CD4-positive, CD25-positive, alpha-beta regulatory T cell (primary cell): ENCODE measurements around the gene PLCG2. TPM values are rescaled to one million over a fixed set of nuclear protein-coding genes. Genes with fewer than 3 reads are reported as not detected.

ENCODE experiments used
- ATAC-seq, 2 donors: fragments of 150-1000 bp; cut with Tn5 transposase; one replicate each; pipeline ENCODE4 v1.10.0; 2021; ENCODE audit warnings: low read depth in 2 of 2, moderate number of reproducible peaks in 2 of 2, moderate library complexity in 1 of 2
- DNase-seq, 3 donors: peaks; one replicate each; pipeline versions ENCODE4 v3.0.0 to v3.0.0-alpha.2; 2012 to 2022; ENCODE audit warnings: mixed read lengths in 1 of 3
- H3K27ac ChIP-seq: one replicate; pipeline ENCODE4 v1.7.0; 2013; ENCODE audit warnings: mild to moderate bottlenecking, low read length; ENCODE audit not compliant: insufficient read depth, poor library complexity, severe bottlenecking
- H3K27me3 ChIP-seq: one replicate; pipeline ENCODE4 v1.7.0; 2013; ENCODE audit warnings: low read length; ENCODE audit not compliant: control insufficient read depth, insufficient read depth
- H3K36me3 ChIP-seq: one replicate; pipeline ENCODE4 v1.7.0; 2013; ENCODE audit warnings: mild to moderate bottlenecking, low read length, moderate library complexity; ENCODE audit not compliant: control insufficient read depth, insufficient read depth
- H3K4me1 ChIP-seq: 2 replicates; pipeline ENCODE4 v1.7.0; 2013; ENCODE audit warnings: mild to moderate bottlenecking, low read length; ENCODE audit not compliant: insufficient read depth, control insufficient read depth, poor library complexity, severe bottlenecking
- H3K4me3 ChIP-seq: one replicate; pipeline ENCODE4 v1.7.0; 2013; ENCODE audit warnings: low read depth, mild to moderate bottlenecking, low read length, moderate library complexity
- H3K9me3 ChIP-seq, 2 experiments: 1 replicate in 1 of 2; 2 replicates in 1 of 2; pipeline ENCODE4 v1.7.0; 2013; ENCODE audit warnings: low read length in 2 of 2, mild to moderate bottlenecking in 1 of 2, moderate library complexity in 1 of 2; ENCODE audit not compliant: control insufficient read depth in 2 of 2
- H3K27ac Mint-ChIP-seq, 3 donors: one replicate each; pipeline ENCODE4 v1.8.0; 2020 to 2022; ENCODE audit warnings: mild to moderate bottlenecking in 3 of 3, mixed read lengths in 3 of 3, moderate library complexity in 2 of 3
- H3K27me3 Mint-ChIP-seq: one replicate; pipeline ENCODE4 v1.8.0; 2022; ENCODE audit warnings: mild to moderate bottlenecking, mixed read lengths
- H3K36me3 Mint-ChIP-seq: one replicate; pipeline ENCODE4 v1.8.0; 2020; ENCODE audit warnings: mixed read lengths
- H3K4me1 Mint-ChIP-seq, 4 donors: one replicate each; pipeline ENCODE4 v1.8.0; 2020 to 2022; ENCODE audit warnings: mixed read lengths in 4 of 4, mild to moderate bottlenecking in 1 of 4
- H3K4me3 Mint-ChIP-seq, 4 donors: one replicate each; pipeline ENCODE4 v1.8.0; 2020 to 2022; ENCODE audit warnings: mild to moderate bottlenecking in 4 of 4, mixed read lengths in 4 of 4, moderate library complexity in 3 of 4
- H3K9me3 Mint-ChIP-seq, 7 donors: one replicate each; pipeline ENCODE4 v1.8.0; 2020 to 2022; ENCODE audit warnings: mixed read lengths in 7 of 7, mild to moderate bottlenecking in 3 of 7, moderate library complexity in 2 of 7
- polyA plus RNA-seq, 4 donors: library from polyadenylated mRNA; unstranded; fragments of 300-500 nt; fragmentation: Illumina TruSeq; gene quantifications; one replicate each; pipeline ENCODE4 v1.2.3, GENCODE V29; 2021
- total RNA-seq: library from RNA; stranded (reverse); gene quantifications from one replicate; pipeline ENCODE4 v1.2.3, GENCODE V29; 2022

PLCG2 gene
- total and polyA plus RNA-seq, 5 donors from 2014 or later: 0.59 to 3.8 (median 1.3) TPM; not detected in 1

GRCh38 chr16:81866820-81867440 is 87.8 kb downstream of the PLCG2 start:
- H3K9me3 Mint-ChIP-seq: peaks cover 0 to 1% (median 0%) of the 10 kb centered on the region in 7 donors
- peak; percentile 18 to 47 for ATAC-seq
- H3K27ac ChIP-seq: no peak overlapping the region

DNA sequence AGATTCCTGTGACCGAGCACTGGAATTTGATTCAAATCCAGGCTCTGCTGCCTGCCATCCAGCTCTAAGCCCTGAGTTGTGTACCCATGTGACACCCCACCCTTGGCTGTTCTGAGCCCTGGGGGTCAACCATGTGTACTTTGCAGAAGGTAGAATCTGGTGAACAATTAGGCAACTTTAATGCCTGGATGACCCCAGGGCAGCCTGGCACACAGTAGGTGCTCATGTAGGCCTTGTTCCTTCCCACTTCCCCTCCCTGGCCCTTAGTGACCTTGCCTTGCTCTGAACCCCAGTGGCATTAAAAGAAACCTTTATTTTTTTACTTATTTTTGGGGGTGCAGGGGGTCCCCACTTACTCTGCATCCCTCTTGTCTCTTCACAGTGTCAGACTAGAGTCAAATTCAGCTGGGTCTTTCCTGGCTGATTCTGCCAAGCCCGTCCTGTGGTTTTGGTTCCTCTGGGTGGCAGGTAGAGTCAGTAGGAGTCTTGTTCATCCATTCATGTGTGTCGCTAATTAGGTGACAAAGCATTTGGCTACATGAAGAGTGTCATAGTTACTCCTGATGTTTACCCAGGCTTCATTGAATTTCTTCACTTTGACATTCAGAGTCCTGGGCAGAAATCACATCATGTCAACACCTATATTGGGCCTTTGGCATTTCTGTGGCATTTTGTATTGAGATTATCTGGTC is 89.1 kb downstream of the PLCG2 start:
- no peaks in the 10 kb centered on the region for H3K36me3 Mint-ChIP-seq
- no peaks in the 10 kb centered on the region for H3K9me3 ChIP-seq
- H3K4me1 Mint-ChIP-seq: peaks cover 0 to 7% (median 2%) of the 10 kb centered on the region in 4 donors

More at GRCh38 chr16:81866820-81867440, 87.8 kb downstream of the PLCG2 start:
- no peak for DNase-seq
- no peaks in the 10 kb centered on the region for H3K36me3 ChIP-seq
- no peaks in the 10 kb centered on the region for H3K4me1 ChIP-seq
- no peaks in the 10 kb centered on the region for H3K4me1 Mint-ChIP-seq
- H3K27ac Mint-ChIP-seq: peak overlapping the region in 1 of 3 donors; percentile 91
- H3K9me3 ChIP-seq: no peaks in the 10 kb centered on the region
- no peak overlapping the region for H3K4me3 Mint-ChIP-seq
- no peaks in the 10 kb centered on the region for H3K36me3 Mint-ChIP-seq
- no peak overlapping the region for H3K4me3 ChIP-seq
- peaks cover 5% of the 10 kb centered on the region for H3K27me3 Mint-ChIP-seq
- H3K27me3 ChIP-seq: no peaks in the 10 kb centered on the region

GRCh38 chr16:81869326-81869725 is 90.2 kb downstream of the PLCG2 start:
- no peak overlapping the region for H3K4me3 Mint-ChIP-seq
- H3K9me3 Mint-ChIP-seq: peaks cover 0 to 1% (median 0%) of the 10 kb centered on the region in 7 donors
- Histone ChIP-seq H3K27me3 (no peaks in the 10 kb centered on the region), H3K4me1 (no peaks in the 10 kb centered on the region), H3K9me3 (no peaks in the 10 kb centered on the region), H3K4me3 (no peak overlapping the region), H3K27ac (no peak overlapping the region), H3K36me3 (no peaks in the 10 kb centered on the region)
- peaks cover 0 to 11% (median 3%) of the 10 kb centered on the region in 4 donors for H3K4me1 Mint-ChIP-seq
- H3K27ac Mint-ChIP-seq: no peak overlapping the region
- DNase-seq (no peak), ATAC-seq (no peak)
- H3K36me3 Mint-ChIP-seq: no peaks in the 10 kb centered on the region
- no peaks in the 10 kb centered on the region for H3K27me3 Mint-ChIP-seq

More for the DNA sequence above, 89.1 kb downstream of the PLCG2 start:
- DNase-seq (no peak), ATAC-seq (no peak)
- peaks cover 5% of the 10 kb centered on the region for H3K27me3 Mint-ChIP-seq
- H3K4me3 Mint-ChIP-seq: no peak overlapping the region
- H3K27ac Mint-ChIP-seq: no peak overlapping the region
- no peaks in the 10 kb centered on the region for H3K27me3 ChIP-seq
- H3K27ac ChIP-seq: no peak overlapping the region
- peaks cover 0 to 1% (median 0%) of the 10 kb centered on the region in 7 donors for H3K9me3 Mint-ChIP-seq
- no peaks in the 10 kb centered on the region for H3K36me3 ChIP-seq
- H3K4me3 ChIP-seq: no peak overlapping the region
- no peaks in the 10 kb centered on the region for H3K4me1 ChIP-seq

DNA sequence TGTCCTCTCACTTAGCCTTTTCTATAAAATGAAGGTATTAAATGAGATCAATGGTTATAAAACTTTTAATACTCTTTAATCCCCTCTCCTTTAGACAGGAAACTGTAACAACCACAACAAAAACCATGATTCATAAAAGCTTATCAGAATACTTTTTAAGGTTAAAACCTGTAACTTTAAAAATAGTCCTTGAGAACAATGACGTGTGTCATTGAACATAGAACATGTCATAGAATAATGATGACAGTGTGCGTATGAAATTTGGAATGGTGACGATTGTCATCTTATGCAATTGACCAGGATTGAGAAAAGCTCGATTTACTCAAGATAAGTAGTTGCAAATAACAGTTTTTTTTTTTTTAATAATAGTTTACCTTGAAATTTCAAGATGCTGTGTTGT is 94.1 kb downstream of the PLCG2 start:
- H3K36me3 ChIP-seq: no peaks in the 10 kb centered on the region
- no peaks in the 10 kb centered on the region for H3K27me3 Mint-ChIP-seq
- no peaks in the 10 kb centered on the region for H3K27me3 ChIP-seq
- peaks cover 0 to 1% (median 0%) of the 10 kb centered on the region in 7 donors for H3K9me3 Mint-ChIP-seq
- no peaks in the 10 kb centered on the region for H3K4me1 ChIP-seq
- H3K27ac Mint-ChIP-seq: no peak overlapping the region
- no peak for ATAC-seq
- DNase-seq: no peak
- H3K4me3 ChIP-seq: no peak overlapping the region
- no peak overlapping the region for H3K4me3 Mint-ChIP-seq
- H3K27ac ChIP-seq: no peak overlapping the region
- no peaks in the 10 kb centered on the region for H3K9me3 ChIP-seq
- peaks cover 0 to 11% (median 3%) of the 10 kb centered on the region in 4 donors for H3K4me1 Mint-ChIP-seq
- H3K36me3 Mint-ChIP-seq: no peaks in the 10 kb centered on the region

DNA sequence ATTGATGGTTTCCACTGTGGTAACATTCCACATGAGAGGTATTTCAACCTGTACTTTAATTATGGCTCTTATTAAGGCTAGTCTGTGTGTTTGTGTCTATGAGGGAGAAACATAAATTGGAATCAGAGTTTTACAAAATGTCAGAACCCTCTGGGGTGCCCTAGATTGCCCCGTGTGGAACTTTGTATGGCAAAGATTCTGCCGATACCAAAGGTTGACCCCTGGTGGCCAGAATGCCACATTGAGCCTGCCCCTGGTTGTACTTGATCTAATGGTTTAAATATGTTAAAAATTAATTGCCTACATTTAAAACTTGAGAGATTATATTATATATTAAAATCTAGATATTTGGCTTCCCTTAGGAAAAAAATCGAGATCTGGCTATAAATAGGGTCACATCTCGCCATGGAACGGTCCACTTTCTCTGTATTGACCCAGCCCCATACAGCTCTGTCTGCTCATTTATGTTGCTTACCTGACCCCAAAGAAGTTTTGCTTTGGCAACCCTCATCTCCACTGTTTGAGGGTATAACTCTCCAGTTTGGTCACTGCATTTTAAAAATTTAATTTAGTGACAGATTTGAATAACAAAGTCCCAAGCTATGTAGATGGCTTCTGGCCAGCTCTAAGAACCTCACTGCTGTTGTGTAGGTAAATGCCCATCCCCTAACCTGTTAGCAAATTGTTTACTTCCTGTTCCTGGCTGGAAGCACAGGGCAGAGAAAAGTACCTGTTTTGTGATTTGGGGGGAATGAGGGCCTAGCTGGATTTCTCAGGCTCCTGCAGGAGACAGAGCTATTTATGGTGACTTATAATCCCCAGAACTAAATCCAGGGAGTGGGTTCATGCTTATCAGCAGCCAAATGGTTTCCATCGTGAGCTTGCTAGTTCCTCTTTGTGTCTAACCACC is 95.0 kb downstream of the PLCG2 start:
- Histone ChIP-seq H3K27me3 (no peaks in the 10 kb centered on the region), H3K4me3 (no peak overlapping the region), H3K36me3 (no peaks in the 10 kb centered on the region), H3K27ac (no peak overlapping the region), H3K4me1 (no peaks in the 10 kb centered on the region), H3K9me3 (no peaks in the 10 kb centered on the region)
- Mint-ChIP-seq H3K9me3 (no peaks in the 10 kb centered on the region), H3K4me1 (peaks cover 0 to 11% (median 3%) of the 10 kb centered on the region in 4 donors), H3K27me3 (no peaks in the 10 kb centered on the region), H3K27ac (no peak overlapping the region), H3K36me3 (no peaks in the 10 kb centered on the region), H3K4me3 (no peak overlapping the region)
- ATAC-seq (peak in 1 of 2 donors; percentile 66), DNase-seq (peak in 2 of 3 donors; percentile 14 to 60)

DNA sequence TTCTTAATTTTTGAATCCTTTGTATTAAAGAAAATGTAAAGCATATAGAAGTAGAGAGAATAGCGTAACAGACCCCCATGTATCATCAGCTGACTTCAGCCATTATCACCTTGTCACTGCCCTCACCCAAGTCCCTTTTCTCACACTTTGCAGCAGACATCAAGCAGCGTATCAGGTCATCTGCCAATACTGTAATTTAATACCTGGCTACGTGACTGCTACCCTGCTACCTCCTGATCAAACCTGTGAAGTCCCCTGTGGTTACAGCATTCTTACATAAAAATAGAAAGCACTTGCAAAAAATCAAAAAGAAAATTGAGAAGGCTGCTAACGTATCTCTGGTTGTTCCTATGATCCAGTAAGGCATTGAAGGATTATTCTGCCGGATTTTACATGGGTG is 96.4 kb downstream of the PLCG2 start:
- no peak overlapping the region for H3K4me3 ChIP-seq
- no peaks in the 10 kb centered on the region for H3K9me3 Mint-ChIP-seq
- peaks cover 0 to 11% (median 3%) of the 10 kb centered on the region in 4 donors for H3K4me1 Mint-ChIP-seq
- no peaks in the 10 kb centered on the region for H3K36me3 Mint-ChIP-seq
- H3K4me1 ChIP-seq: no peaks in the 10 kb centered on the region
- ATAC-seq (no peak), DNase-seq (no peak)
- no peak overlapping the region for H3K4me3 Mint-ChIP-seq
- H3K27me3 Mint-ChIP-seq: no peaks in the 10 kb centered on the region
- H3K27me3 ChIP-seq: no peaks in the 10 kb centered on the region
- H3K27ac ChIP-seq: no peak overlapping the region
- no peaks in the 10 kb centered on the region for H3K36me3 ChIP-seq
- H3K9me3 ChIP-seq: no peaks in the 10 kb centered on the region
- no peak overlapping the region for H3K27ac Mint-ChIP-seq

DNA sequence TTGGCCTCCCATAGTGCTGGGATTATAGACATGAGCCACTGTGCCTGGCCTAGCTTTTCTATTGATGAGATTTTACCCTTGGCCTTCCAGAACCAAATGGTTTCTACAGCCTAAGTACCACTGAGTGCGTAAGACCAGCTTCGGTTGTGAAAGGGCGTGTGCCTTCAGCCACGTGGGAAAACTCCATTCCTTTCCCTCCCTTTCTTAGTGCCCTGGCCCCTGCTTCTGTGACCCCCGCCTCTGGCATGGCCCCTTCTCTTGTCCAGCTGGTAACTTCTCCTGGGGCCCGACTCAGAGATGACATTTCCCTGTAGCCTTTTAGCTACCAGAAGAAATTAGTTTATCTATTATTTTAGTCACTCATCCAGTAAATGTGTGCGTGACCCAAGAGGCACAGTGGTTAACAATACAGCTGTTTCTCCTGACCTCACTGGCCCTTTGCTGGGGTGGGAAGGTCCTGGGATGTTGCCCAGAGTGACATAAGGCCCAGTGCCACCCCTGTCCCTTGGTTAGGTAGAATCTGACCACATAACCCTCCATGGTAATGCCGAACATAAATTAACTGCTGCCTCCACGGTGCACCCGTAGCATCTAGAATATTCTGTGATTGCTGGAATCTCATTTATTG is 97.3 kb downstream of the PLCG2 start:
- no peaks in the 10 kb centered on the region for H3K27me3 ChIP-seq
- H3K36me3 ChIP-seq: no peaks in the 10 kb centered on the region
- Mint-ChIP-seq H3K4me3 (no peak overlapping the region), H3K9me3 (no peaks in the 10 kb centered on the region), H3K27ac (no peak overlapping the region), H3K36me3 (no peaks in the 10 kb centered on the region), H3K27me3 (no peaks in the 10 kb centered on the region), H3K4me1 (peaks cover 0 to 11% (median 3%) of the 10 kb centered on the region in 4 donors)
- no peak overlapping the region for H3K27ac ChIP-seq
- H3K4me3 ChIP-seq: no peak overlapping the region
- DNase-seq (no peak), ATAC-seq (no peak)
- no peaks in the 10 kb centered on the region for H3K4me1 ChIP-seq
- H3K9me3 ChIP-seq: no peaks in the 10 kb centered on the region
